Fibroblast of upper back skin (primary cell): Measurements from ENCODE around the gene YLPM1.

ENCODE experiments used
- DNase-seq: peaks from one replicate; pipeline ENCODE4 v3.0.0-alpha.2; 2013

Gene YLPM1

GRCh38 chr14:74792249-74793039 lies 29.3 kb downstream of the YLPM1 start:
- DNase-seq = peak; percentile 12

DNA sequence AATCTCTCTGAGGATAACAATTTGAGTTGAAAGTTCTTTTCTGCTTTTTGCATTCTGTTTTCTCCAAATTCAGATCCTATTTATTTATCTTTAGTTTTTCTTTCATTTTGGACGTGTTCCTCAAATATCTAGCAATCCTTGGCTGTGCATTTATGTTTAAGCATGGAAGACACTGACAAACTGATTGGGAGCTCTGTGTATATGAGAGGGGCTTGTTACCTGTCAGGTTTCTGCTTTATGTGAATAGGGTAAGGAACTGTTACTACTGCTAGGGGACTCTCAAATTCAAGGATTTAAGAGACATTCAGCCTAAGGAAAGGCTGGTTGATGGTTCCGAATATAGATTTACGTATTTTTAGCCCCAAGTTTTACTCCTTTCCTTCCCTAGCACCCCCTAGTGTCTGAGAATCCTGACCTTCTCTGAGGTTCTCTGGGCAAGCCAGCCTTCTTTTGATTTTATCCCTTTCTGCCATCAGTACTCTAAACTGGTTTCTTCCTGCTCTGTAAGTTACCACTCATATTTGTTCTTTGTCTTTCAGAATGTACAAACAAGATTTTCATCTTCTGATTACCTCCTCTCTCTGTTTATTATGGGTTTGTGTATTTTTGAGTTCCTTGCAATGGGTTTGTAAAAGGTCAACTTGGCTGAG lies 30.5 kb downstream of the YLPM1 start:
- no peak for DNase-seq

- DNase-seq = no peak
These were observed 31.8 kb downstream of the YLPM1 start for GRCh38 chr14:74794947-74795346.

DNA sequence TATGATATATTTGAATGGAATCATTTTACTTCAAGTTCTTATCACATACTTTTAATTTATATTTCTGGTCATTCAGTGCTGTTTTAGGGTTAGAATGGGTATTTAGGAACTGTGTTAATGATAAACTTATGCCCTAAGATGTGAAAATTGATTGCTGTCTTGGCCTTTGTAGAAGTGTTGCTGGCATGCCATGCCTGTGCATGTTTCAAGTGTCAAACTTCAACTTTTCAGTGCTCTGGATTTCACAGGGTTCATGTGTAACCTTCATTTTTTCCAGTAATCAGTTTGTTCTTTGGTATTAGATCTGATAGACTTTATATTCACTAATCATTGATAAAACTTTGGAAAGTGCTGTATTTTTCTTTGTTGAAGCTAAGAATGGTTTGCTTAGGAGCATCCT lies 36.6 kb downstream of the YLPM1 start:
- no peak for DNase-seq

DNA sequence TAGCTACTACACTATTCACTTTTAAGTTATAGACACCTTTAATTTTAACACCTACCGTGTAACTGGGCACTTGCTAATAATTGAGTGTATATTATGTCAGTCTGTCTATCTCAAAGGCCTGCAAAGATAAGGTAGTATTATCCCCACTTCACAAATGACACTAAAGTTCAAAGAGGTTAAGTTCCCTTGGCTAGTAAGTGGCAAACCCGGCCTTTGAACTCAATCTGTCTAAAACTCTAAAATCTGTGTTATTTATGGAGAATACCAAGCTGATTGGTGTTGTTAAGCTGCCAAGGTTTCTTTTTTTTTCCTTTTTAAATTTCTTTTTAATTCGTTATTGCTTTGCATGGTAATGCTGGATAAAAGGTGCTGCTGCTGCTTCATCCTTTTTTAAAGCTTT lies 37.7 kb downstream of the YLPM1 start:
- DNase-seq = no peak

DNA sequence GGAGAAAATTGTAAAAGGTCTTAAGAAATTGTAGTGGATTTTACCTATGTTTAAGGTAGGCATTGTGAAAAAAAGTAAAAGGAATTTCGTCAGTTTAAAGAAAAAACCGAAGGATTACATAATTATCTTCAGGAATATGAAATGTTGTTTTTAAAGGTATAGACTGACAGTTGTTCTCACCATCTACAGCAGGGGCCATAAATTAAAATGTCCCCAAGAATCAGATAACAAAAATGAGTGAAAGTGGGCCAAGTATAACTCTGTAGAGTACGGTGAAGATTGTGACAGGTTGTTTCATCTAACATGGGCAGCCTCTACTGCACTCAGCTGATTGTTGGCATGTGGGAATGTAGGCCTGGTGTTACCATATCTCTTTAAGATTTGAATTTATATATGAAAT lies 38.3 kb downstream of the YLPM1 start:
- DNase-seq = no peak

GRCh38 chr14:74804219-74804825 lies 41.2 kb downstream of the YLPM1 start:
- peak; percentile 55 for DNase-seq

- no peak for DNase-seq
These were observed 44.9 kb downstream of the YLPM1 start for GRCh38 chr14:74807853-74808545.

GRCh38 chr14:74816124-74816523 lies 53.0 kb downstream of the YLPM1 start:
- DNase-seq = no peak

DNA sequence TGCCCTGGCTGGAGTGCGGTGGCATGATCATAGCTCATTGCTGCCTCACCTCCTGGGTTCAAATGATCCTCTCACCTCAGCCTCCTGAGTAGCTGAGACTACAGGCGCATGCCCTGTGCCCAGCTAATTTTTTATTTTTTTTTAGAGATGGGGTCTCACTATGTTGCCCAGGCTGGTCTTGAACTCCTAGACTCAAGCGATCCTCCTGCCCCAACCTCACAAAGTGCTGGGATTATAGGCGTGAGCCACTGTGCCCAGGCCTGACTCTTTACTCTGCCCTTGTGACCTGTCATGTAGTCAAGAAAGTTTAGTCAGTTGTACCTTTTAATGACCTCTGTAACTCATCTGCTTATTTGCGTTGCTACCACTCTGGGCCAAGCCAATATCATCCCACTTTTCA lies 57.2 kb downstream of the YLPM1 start:
- no peak for DNase-seq

DNA sequence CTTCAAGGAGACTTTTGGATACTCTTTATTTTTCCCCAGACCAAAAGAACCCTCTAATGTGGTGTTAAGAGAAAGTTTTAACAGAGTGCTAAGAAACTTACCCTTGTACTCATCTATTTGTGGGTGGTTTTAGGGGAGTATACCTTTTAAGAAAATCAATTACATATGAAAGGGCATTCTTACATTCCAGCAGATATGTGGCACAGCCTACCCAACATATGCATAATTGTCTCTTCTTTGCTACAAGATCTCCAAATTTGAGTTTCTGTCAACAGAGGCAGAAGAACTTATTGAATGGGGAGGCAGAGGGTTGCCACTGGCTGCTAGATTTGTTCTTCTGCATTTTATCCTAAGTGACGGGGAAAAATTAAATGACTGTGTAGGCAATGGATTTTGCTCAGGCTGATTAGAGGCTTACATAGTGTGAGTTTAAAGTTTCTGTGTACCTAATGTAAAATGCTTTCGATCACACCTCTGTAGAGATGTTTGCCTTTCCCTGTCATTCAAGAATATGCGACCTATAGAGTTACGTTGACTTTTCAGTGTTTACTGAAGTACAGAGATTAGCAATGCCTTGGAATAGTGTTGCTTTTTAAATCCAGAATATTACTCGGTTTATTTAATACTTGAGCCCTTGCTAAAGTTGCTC lies 58.3 kb downstream of the YLPM1 start:
- DNase-seq = no peak

DNA sequence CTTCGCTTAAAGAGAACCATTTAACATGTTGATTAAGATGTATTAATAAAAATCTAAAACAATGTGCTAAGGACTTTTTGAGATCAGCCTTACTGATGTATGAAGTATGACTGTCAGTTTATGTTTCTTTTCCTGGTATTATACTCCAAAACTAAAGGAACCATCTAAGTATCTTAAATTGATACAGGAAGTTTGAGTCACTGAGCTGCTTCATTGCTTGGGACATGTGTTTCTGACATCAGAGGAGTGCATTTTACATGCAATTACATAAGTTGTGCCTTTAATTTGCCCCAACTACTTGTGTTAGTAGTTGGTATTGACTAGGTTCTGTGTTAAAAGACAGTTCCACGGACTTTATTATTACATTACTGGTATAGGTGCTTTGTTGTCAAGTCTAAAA lies 61.9 kb downstream of the YLPM1 start:
- peak; percentile 70 for DNase-seq

DNA sequence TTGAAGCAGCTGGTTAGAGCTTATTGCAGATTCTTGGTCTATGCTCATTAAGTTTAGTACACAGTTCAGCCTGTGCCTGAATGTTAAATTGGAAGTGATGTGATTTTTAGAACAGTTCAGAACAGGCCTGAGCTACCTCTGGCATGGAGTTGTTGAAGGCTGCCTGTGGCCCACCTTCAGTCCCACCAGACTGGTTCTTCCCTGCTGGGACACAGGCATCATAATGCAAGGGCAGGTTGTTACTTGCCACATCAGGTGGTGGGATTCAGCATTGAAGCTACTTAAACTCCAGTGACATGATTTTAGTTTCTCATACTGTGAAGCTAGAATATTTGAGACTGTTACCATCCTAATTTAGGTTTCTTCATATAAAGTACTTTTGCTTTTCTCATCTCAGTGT lies 63.5 kb downstream of the YLPM1 start:
- DNase-seq = no peak

GRCh38 chr14:74829251-74829650 lies 66.1 kb downstream of the YLPM1 start:
- peak; percentile 20 for DNase-seq

- no peak for DNase-seq
These were observed 69.7 kb downstream of the YLPM1 start for GRCh38 chr14:74832849-74833248.

GRCh38 chr14:74834692-74835392 lies 71.7 kb downstream of the YLPM1 start:
- DNase-seq = no peak

DNA sequence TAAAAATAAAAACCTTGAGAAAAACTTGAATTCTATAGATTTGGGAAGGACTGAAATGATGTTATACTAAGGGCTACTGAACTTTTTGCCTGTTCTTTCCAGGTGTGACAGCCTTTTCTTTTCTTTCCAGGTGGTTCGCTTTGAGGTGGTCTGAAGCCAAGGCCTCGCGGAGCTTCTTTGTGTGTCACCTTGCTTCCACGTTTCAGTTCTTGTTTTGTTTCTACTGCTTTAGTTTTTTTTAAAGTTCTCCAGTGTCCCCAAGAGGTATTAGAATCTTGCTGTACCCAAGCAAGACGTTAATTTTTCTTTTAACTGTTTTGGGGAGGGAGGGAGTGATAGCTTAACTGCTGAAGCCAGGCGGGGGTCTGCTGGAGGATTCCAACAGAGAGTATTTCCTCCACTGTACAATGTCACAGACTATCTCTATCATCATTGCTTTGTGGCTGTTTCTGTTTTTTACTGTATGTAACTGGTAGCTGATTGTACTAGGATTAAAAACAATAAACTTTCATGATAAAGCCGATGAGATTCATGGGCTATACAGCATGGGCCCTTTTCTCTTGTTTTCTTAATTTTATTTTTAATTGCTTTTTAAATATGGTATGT lies 72.6 kb downstream of the YLPM1 start:
- no peak for DNase-seq

DNA sequence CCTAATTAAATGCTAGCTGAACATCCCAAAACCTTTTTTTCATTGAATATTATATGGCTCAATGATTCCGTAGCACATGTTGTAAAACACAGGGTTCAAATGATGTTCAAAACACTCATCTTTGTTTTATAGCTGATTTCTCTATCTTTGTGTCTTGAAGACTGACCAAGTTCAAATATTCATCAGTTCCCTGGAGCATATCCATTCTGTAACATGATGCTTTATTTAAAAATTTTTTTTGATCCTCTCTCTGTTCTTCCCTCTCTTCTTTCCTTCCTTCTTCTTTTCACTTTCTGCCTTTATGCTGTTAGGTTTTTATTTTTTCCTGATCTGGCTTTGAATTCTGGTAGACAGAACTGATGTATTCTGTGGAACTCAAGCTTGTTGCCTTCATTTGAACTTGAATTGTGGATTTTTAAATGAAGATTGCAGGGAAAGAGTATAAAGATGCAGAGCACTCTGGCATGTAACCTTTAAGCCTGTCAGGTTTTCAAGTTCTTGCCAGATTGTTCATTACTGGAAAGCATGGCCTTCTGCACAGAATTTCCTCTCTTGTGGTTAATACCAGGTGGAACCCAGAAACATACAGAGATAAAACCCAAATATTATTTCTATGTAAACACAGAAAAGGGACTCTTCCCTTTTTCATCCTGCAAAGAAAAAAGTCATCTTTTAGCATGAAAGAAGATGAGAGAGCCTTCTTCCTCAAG lies 73.3 kb downstream of the YLPM1 start:
- peak; percentile 40 for DNase-seq

GRCh38 chr14:74838166-74838565 lies 75.0 kb downstream of the YLPM1 start:
- DNase-seq = no peak

DNA sequence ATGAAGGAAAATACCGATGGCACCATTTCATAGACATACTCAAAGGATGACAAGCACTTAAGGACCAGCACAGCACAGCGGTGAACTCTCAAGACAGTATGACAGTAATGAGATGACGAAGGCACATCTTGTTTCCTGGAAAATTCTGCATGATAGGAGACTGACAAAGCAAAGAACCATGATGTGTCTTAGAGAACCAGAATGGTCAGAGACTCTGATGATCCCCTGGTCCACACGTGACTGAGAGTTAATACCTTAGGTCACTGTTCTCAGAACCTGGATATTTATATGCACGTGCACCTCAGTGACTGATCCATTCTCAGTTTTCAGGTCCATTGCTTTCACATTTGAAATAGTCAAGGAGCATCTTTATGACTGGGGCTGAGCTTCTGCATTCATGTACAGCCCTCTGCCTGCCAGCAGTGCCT lies 77.5 kb downstream of the YLPM1 start:
- DNase-seq = no peak
